ENCODE measurements around the gene APOBEC3G.
"Not testable (repeated sequence)": the region's sequence is repeated elsewhere in the genome, so short reads cannot be mapped to it uniquely, and the experiment has no call there.

APOBEC3G gene

GRCh38 chr22:39068033-39068785 lies 8.9 kb upstream of the APOBEC3G start:
- DNase-seq = no peak

GRCh38 chr22:39070186-39070585 lies 6.9 kb upstream of the APOBEC3G start:
- DNase-seq = no peak

- not testable (repeated sequence) for DNase-seq
These were observed 4.5 kb upstream of the APOBEC3G start for GRCh38 chr22:39072581-39072981.

GRCh38 chr22:39073981-39074380 lies 3.1 kb upstream of the APOBEC3G start:
- DNase-seq = no peak

GRCh38 chr22:39076155-39077025 lies 685 bp upstream of the APOBEC3G start:
- not testable (repeated sequence) for DNase-seq

GRCh38 chr22:39077912-39078311 lies 837 bp downstream of the APOBEC3G start:
- DNase-seq = not testable (repeated sequence)

- no peak for DNase-seq
These were observed 1.3 kb downstream of the APOBEC3G start for GRCh38 chr22:39078329-39078728.

- DNase-seq = not testable (repeated sequence)
These were observed 2.1 kb downstream of the APOBEC3G start for GRCh38 chr22:39079054-39079637.

- DNase-seq = no peak
These were observed 3.1 kb downstream of the APOBEC3G start for GRCh38 chr22:39080052-39080762.

- no peak for DNase-seq
These were observed 3.9 kb downstream of the APOBEC3G start for GRCh38 chr22:39081016-39081415.

- no peak for DNase-seq
These were observed 4.5 kb downstream of the APOBEC3G start for GRCh38 chr22:39081598-39081997.

GRCh38 chr22:39083212-39084165 lies 6.4 kb downstream of the APOBEC3G start:
- DNase-seq = no peak

GRCh38 chr22:39084666-39085065 lies 7.6 kb downstream of the APOBEC3G start:
- no peak for DNase-seq

GRCh38 chr22:39087098-39087497 lies 10.0 kb downstream of the APOBEC3G start:
- DNase-seq = no peak

GRCh38 chr22:39087881-39088684 lies 11.0 kb downstream of the APOBEC3G start:
- no peak for DNase-seq

GRCh38 chr22:39088685-39089032 lies 11.6 kb downstream of the APOBEC3G start:
- DNase-seq = no peak

- no peak for DNase-seq
These were observed 12.9 kb downstream of the APOBEC3G start for GRCh38 chr22:39089928-39090327.

GRCh38 chr22:39090426-39091064 lies 13.5 kb downstream of the APOBEC3G start:
- DNase-seq = peak; percentile 81

GRCh38 chr22:39091126-39092081 lies 14.3 kb downstream of the APOBEC3G start:
- DNase-seq = peak; percentile 24
